Mucosa of stomach (tissue), 1 donor: ENCODE measurements around the gene IFNK.

ENCODE experiments used
- H3K27me3 ChIP-seq: one replicate; pipeline ENCODE4 v1.7.0; 2013; ENCODE audit warnings: mild to moderate bottlenecking, low read length; ENCODE audit not compliant: control insufficient read depth, insufficient read depth
- H3K36me3 ChIP-seq: one replicate; pipeline ENCODE4 v1.7.0; 2013; ENCODE audit warnings: low read length; ENCODE audit not compliant: control insufficient read depth, insufficient read depth
- H3K4me1 ChIP-seq: one replicate; pipeline ENCODE4 v1.7.0; 2013; ENCODE audit warnings: mild to moderate bottlenecking, low read length; ENCODE audit not compliant: control insufficient read depth, insufficient read depth
- H3K4me3 ChIP-seq: one replicate; pipeline ENCODE4 v1.7.0; 2013; ENCODE audit warnings: low read length
- H3K9ac ChIP-seq: one replicate; pipeline ENCODE4 v1.7.0; 2013; ENCODE audit warnings: mild to moderate bottlenecking, low read length, moderate library complexity
- H3K9me3 ChIP-seq: one replicate; pipeline ENCODE4 v1.7.0; 2013; ENCODE audit warnings: mild to moderate bottlenecking, low read length, moderate library complexity; ENCODE audit not compliant: control insufficient read depth
- donor health status: Pancreatic carcinoma.

IFNK gene, protein sequence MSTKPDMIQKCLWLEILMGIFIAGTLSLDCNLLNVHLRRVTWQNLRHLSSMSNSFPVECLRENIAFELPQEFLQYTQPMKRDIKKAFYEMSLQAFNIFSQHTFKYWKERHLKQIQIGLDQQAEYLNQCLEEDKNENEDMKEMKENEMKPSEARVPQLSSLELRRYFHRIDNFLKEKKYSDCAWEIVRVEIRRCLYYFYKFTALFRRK

DNA sequence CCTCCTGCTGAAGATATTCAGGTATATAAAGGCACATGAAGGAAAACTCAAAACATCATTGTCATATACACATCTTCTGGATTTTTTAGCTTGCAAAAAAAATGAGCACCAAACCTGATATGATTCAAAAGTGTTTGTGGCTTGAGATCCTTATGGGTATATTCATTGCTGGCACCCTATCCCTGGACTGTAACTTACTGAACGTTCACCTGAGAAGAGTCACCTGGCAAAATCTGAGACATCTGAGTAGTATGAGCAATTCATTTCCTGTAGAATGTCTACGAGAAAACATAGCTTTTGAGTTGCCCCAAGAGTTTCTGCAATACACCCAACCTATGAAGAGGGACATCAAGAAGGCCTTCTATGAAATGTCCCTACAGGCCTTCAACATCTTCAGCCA is at the start of gene IFNK:
Gene IFNK, plus strand, starts transcription at position 55 of the 400 bp plus-strand sequence. Its CDS starts 47 bp downstream, at position 102.
- no peak within 1 kb of the TSS for H3K9ac ChIP-seq

DNA sequence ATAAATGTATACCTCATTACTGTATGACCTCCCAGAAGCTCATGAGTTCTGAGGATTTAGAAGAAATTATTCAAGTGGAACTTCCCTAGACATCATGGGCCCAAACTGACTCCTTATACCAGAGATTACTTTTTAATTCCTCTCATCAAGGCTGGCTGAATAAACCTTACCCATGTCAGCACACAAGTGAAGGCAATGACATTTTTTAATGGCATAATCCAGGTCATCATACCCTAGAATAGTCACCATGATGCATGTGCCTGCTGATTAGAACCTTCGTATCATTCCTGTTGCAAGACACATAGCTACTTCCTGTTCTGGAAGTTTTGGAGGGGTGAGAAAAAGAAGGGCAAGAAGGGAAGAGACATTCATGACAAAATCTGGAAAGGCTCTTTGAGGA is 49.8 kb upstream of the IFNK start:
- Histone ChIP-seq H3K9ac (no peak overlapping the region), H3K4me1 (peaks cover 38% of the 10 kb centered on the region), H3K27me3 (no peaks in the 10 kb centered on the region), H3K36me3 (no peaks in the 10 kb centered on the region), H3K4me3 (no peak overlapping the region), H3K9me3 (no peaks in the 10 kb centered on the region)

More for the DNA sequence above, at the start of gene IFNK:
- Histone ChIP-seq H3K4me1 (no peaks in the 10 kb centered on the region), H3K4me3 (no peak within 1 kb of the TSS), H3K36me3 (no peaks in the 10 kb centered on the region), H3K9me3 (no peaks in the 10 kb centered on the region), H3K27me3 (no peaks in the 10 kb centered on the region)

GRCh38 chr9:27475057-27475595 is 49.0 kb upstream of the IFNK start:
- H3K4me1 ChIP-seq: peaks cover 32% of the 10 kb centered on the region
- no peaks in the 10 kb centered on the region for H3K27me3 ChIP-seq
- H3K36me3 ChIP-seq: no peaks in the 10 kb centered on the region
- H3K4me3 ChIP-seq: no peak overlapping the region
- no peak overlapping the region for H3K9ac ChIP-seq
- H3K9me3 ChIP-seq: no peaks in the 10 kb centered on the region

DNA sequence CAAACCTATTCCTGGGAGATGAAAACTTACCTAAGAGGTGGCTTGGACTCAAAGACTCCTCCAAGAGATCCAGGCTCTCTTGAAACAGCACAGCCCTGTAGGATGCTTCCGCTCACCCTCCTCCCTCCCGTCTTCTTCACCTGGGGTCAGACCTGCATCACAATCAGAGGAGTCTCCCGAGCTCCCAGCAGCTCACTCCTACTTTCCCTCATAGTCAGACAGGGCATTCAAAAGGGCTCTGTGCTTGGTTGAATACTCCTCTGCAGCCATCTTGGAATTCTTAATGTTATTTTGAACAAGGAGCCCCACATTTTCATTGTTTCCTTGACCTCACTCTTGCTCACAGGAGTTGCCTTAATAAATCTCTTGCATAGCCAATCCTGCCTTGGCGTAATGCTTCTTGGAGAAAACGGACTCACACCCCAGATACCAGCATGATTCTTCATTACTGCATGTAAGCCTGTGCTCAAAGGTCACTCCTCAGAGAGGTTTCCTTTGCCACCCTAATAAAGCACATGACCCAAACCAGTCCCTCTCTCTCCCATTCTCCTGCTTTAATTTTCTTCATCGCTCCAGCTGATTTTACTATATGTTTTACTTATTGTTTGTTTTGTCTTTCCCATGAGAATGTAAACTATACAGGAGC is 47.1 kb upstream of the IFNK start:
- Histone ChIP-seq H3K36me3 (no peaks in the 10 kb centered on the region), H3K27me3 (no peaks in the 10 kb centered on the region), H3K4me1 (peaks cover 19% of the 10 kb centered on the region), H3K9ac (no peak overlapping the region), H3K9me3 (no peaks in the 10 kb centered on the region), H3K4me3 (no peak overlapping the region)

- no peaks in the 10 kb centered on the region for H3K9me3 ChIP-seq
- H3K9ac ChIP-seq: no peak overlapping the region
- H3K4me1 ChIP-seq: peaks cover 16% of the 10 kb centered on the region
- no peak overlapping the region for H3K4me3 ChIP-seq
- H3K27me3 ChIP-seq: no peaks in the 10 kb centered on the region
- H3K36me3 ChIP-seq: no peaks in the 10 kb centered on the region
Observed at GRCh38 chr9:27478322-27478721, 45.8 kb upstream of the IFNK start.

DNA sequence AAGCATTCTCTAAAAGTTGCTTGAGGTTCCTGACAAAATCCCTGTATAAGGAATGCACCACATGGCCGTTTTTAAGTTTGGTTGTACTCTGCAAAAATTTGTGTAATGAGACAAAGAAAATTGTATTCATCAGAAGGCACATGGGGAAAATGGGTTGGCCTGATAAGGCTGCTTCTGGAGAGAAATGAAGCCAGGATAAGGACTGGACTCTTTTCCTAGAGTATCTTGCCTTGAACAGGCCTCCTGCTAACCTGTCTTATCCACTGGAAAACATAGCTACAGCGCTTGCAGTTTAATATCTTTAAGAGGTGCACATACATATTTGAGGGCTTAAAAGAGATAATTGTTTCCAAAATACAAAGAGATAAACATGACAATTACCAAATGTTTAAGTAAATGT is 41.4 kb upstream of the IFNK start:
- Histone ChIP-seq H3K4me3 (no peak overlapping the region), H3K27me3 (no peaks in the 10 kb centered on the region), H3K9me3 (no peaks in the 10 kb centered on the region), H3K36me3 (no peaks in the 10 kb centered on the region), H3K4me1 (no peaks in the 10 kb centered on the region), H3K9ac (no peak overlapping the region)

GRCh38 chr9:27483576-27483975 is 40.5 kb upstream of the IFNK start:
- H3K9ac ChIP-seq: no peak overlapping the region
- H3K9me3 ChIP-seq: no peaks in the 10 kb centered on the region
- no peak overlapping the region for H3K4me3 ChIP-seq

DNA sequence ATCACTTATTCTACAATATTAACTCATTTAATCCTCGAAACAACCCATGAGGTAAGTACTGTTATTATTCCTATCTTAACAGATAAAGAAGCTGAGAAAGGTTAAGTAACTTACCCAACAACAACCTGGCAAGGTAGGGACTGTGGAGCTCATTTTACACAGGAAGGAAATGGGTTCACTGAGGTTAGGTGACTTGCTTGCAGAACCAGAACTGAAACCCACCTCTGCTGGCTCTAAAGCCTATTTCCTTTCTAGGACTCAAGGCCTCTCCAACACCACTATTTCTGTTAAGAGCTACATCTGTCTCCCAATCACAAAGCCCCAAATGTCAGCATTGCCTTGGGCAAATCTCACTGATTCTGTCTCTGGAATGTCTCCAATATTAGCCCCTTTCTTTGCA is 38.9 kb upstream of the IFNK start:
- no peaks in the 10 kb centered on the region for H3K9me3 ChIP-seq
- H3K27me3 ChIP-seq: no peaks in the 10 kb centered on the region
- H3K36me3 ChIP-seq: no peaks in the 10 kb centered on the region
- H3K9ac ChIP-seq: no peak overlapping the region
- no peak overlapping the region for H3K4me3 ChIP-seq
- no peaks in the 10 kb centered on the region for H3K4me1 ChIP-seq

More at GRCh38 chr9:27483576-27483975, 40.5 kb upstream of the IFNK start:
- H3K4me1 ChIP-seq: no peaks in the 10 kb centered on the region
- H3K27me3 ChIP-seq: no peaks in the 10 kb centered on the region
- no peaks in the 10 kb centered on the region for H3K36me3 ChIP-seq

DNA sequence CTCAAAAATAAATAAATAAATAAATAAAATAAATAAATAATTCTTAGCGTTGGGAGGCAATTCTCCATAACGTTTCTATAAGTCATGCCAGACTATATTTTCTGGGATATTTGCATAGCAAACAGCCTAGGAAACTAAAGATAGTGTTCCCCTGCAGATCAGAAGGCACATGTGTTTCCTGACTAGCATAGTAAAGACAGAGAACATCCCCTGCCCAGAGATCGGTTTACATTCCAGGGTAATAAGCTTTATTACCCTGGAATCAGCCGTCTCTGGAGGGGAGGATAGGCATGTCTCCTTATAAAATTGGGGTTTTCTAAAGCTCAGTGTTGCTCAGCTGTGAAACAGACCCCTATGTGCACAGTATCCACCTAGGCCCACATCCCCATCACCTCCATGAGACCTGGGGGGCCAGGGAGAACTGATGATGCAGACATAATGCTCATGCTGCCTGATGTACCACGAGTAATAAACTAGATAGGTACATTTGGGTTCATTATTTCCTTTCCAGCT is 36.9 kb upstream of the IFNK start:
- Histone ChIP-seq H3K9me3 (no peaks in the 10 kb centered on the region), H3K27me3 (no peaks in the 10 kb centered on the region), H3K4me3 (no peak overlapping the region), H3K9ac (no peak overlapping the region), H3K4me1 (no peaks in the 10 kb centered on the region), H3K36me3 (no peaks in the 10 kb centered on the region)

- H3K9ac ChIP-seq: no peak overlapping the region
- H3K9me3 ChIP-seq: no peaks in the 10 kb centered on the region
- H3K27me3 ChIP-seq: no peaks in the 10 kb centered on the region
- no peak overlapping the region for H3K4me3 ChIP-seq
- H3K4me1 ChIP-seq: no peaks in the 10 kb centered on the region
- H3K36me3 ChIP-seq: no peaks in the 10 kb centered on the region
Observed at GRCh38 chr9:27487927-27488326, 36.2 kb upstream of the IFNK start.

DNA sequence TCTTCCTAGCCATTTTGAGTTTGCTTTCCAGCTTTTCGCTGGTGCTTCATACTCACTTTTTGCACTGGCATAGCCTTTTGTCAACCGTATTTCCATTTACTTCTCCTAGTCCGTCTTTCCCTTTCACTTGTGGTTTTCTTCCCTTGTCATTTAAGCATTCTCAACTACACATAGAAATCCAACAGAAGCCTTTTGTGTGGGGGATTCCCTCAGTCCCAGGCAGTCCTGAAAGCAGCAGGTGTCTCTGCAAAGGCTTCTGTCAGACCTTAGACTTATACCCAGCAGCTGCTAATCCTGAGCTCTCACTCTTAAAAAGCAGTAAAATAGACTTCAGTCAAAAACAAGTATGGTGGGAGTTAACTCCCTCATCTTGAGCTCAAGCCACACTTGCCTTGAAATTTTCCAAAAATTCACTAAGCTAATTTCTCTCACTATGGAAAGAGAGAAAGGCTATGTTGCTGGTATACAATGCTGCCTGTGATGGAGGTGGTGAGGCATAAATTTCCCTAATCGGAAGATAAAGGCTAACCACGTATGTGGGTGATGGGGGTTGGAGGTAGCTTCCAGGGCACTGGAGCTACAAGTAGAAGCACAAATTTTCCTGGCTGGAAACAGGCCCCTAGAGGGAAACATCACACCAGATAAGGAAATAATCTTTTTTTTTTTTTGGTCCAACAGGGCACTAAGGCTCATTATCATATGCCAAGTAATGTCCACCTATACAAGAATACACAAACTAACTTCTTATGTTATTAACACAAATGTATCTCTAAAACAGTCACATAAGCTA is 34.8 kb upstream of the IFNK start:
- H3K9ac ChIP-seq: no peak overlapping the region
- H3K4me1 ChIP-seq: no peaks in the 10 kb centered on the region
- H3K36me3 ChIP-seq: no peaks in the 10 kb centered on the region
- no peaks in the 10 kb centered on the region for H3K27me3 ChIP-seq
- H3K4me3 ChIP-seq: no peak overlapping the region
- H3K9me3 ChIP-seq: no peaks in the 10 kb centered on the region

DNA sequence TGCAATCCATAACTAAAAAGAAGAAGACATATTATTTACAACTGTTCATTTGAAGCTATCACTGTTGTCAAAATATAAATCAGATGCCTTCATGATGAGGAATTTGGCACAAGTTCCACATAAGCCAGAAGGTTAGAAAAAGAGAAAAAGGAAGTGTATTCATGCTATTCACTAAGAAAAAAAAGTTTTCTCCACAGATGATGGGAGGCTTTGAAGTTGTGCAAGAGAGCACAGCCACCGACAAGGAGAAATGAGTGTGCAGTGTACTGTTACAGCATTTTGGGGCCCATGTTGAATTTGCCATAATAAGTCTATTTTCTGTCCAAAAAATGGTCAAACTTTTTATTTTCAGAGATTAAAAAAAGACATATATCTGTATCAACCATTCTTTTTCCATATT is 32.9 kb upstream of the IFNK start:
- H3K4me3 ChIP-seq: no peak overlapping the region
- H3K27me3 ChIP-seq: no peaks in the 10 kb centered on the region
- no peaks in the 10 kb centered on the region for H3K9me3 ChIP-seq
- peaks cover 4% of the 10 kb centered on the region for H3K4me1 ChIP-seq
- H3K9ac ChIP-seq: no peak overlapping the region
- H3K36me3 ChIP-seq: no peaks in the 10 kb centered on the region
